Tibial nerve (tissue), 3 donors: ENCODE measurements around the gene CRB1.

Source experiments
- CTCF ChIP-seq, 5 experiments: fragments of 200-600 bp in 3 of 5; fragments of 450-650 bp in 2 of 5; sonication (generic) in 3 of 5; IDR thresholded peaks; one replicate each; pipeline ENCODE4 v1.5.1; 2016 to 2019; ENCODE audit warnings: antibody characterized with exemption in 5 of 5, mild to moderate bottlenecking in 3 of 5, moderate library complexity in 2 of 5
- POLR2A ChIP-seq, 2 donors: fragments of 450-650 bp; IDR thresholded peaks; one replicate each; pipeline ENCODE4 v1.6.1; 2017; ENCODE audit warnings: antibody characterized with exemption in 2 of 2, mild to moderate bottlenecking in 2 of 2, moderate library complexity in 2 of 2

- TF ChIP-seq POLR2A (IDR thresholded peaks at IDR 0.05) (no peak), CTCF (IDR thresholded peaks at IDR 0.05) (no peak)
Observed at GRCh38 chr1:197218857-197219256, 49.2 kb upstream of the CRB1 start.
